AML-193 (cell line): Measurements from ENCODE around the gene PRELID3B.
A peak's percentile ranks its signal among the peaks of the same experiment; 100 is the strongest.

Experiments
- DNase-seq, 2 experiments: peaks; one replicate each; lab custom pipeline; 2025; lab: John Stamatoyannopoulos, UW

Gene PRELID3B

GRCh38 chr20:59042151-59042795 lies at the start of gene PRELID3B:
Gene PRELID3B (minus strand): TSS chr20:59042786. CDS start chr20:59042730, 56 bp downstream.
- DNase-seq = peak; percentile 29 to 35

- peak; percentile 60 to 68 for DNase-seq
Observed at GRCh38 chr20:59087829-59088433, 45.3 kb upstream of the PRELID3B start.

GRCh38 chr20:59086923-59087322 lies 44.3 kb upstream of the PRELID3B start:
- no peak for DNase-seq

- DNase-seq = no peak
Observed at GRCh38 chr20:59084041-59084850, 41.7 kb upstream of the PRELID3B start.

DNA sequence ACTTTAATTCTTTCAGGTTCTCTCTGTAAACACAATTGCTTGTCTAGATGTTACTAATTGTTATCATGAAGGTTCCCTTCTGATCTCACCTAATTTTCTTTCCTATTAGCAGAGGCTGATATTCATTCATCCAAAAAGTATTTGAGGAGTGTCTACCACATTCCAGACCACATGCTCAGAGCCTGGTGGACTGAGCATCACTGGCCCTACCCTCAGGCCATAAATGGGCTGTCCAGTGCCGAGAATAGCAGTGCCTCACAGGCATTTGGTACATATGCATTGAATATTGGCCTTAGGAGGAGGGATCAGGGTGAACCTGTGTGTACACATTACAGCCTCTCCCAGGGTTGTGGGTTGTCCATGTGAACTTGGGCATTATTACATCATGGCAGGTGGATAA lies 40.4 kb upstream of the PRELID3B start:
- DNase-seq = no peak

- DNase-seq = peak; percentile 16 to 24
Observed at GRCh38 chr20:59082077-59082740, 39.6 kb upstream of the PRELID3B start.

DNA sequence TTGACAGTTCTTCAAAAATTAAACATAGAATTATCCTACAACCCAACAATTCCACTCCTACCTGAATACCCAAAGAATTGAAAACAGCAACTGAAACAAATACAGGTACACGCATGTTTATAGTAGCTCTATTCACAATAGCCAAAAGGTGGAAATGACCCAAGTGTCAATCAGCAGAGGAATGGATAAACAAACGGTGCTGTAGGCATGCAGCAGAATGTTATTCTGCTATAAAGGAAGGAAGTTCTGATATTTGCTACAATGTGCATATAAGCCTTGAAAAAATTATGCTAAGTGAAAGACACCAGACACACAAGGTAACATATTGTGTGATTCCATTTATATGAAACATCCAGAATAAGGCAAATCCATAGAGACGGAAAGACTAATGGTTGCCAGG lies 38.5 kb upstream of the PRELID3B start:
- no peak for DNase-seq

GRCh38 chr20:59078231-59078630 lies 35.6 kb upstream of the PRELID3B start:
- no peak for DNase-seq

DNA sequence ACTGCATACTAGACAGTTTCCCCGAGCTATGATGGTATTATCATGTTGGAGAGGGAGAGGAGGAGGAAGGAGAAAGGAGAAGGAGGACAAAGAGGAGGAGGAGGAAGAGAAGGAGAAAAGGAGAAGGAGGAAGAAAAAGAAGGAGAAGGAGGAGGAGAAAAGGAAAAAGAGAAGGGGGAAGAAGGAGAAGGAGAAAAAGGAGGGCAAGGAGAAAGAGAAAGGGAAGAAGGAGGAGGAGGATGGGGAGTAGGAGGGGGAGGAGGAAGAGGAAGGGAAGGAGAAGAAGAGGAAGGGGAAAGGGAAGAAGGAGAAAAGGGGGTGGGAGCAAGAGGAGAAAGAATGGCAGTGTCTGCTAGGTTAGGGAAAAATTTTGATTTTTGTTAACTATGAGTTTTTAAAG lies 35.1 kb upstream of the PRELID3B start:
- DNase-seq = no peak

- DNase-seq = no peak
Observed at GRCh38 chr20:59075934-59076508, 33.4 kb upstream of the PRELID3B start.

- DNase-seq = no peak
Observed at GRCh38 chr20:59074456-59074855, 31.9 kb upstream of the PRELID3B start.

GRCh38 chr20:59073582-59073981 lies 31.0 kb upstream of the PRELID3B start:
- no peak for DNase-seq

GRCh38 chr20:59071216-59071615 lies 28.6 kb upstream of the PRELID3B start:
- no peak for DNase-seq

DNA sequence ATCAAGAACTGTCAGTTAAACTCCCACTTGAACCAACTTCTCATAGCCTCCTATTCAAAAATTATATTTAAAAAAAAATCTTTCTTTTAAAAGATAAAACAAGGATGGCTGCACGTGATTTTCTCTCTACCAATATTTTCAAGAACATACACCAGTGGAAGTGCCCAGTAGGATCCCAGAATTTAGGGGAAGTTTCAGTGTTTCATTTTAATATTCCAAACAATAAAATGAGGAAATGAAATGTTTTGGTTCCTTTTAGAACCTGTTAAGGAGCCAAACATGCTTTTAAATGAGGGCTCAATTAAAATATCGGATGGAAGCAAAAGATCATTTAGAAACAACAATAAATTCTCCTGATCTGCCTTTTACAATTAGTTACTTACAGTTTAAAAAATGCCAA lies 26.4 kb upstream of the PRELID3B start:
- no peak for DNase-seq

GRCh38 chr20:59068534-59068933 lies 25.9 kb upstream of the PRELID3B start:
- DNase-seq = no peak

- DNase-seq = no peak
Observed at GRCh38 chr20:59064214-59064722, 21.7 kb upstream of the PRELID3B start.

GRCh38 chr20:59063358-59064213 lies 21.0 kb upstream of the PRELID3B start:
- no peak for DNase-seq

DNA sequence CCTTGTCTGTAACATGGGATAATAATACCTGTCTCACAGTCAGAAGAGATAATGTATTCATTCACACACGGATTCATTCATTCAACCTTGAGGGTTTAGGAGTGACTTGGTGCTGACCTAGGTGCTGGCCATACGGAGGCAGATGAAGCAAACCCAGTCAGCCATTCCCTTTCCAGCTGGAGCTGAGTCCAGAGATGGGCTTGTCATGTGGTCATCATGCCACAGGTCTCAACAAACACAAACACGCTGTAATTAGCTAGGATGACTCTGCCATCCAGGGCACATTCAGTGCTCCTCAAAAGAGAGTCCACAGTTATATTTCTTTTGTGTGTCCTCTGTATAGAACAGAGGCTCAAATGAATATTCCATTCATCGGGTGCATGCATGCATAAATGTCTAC lies 19.5 kb upstream of the PRELID3B start:
- no peak for DNase-seq

- peak; percentile 50 to 66 for DNase-seq
Observed at GRCh38 chr20:59055302-59055701, 12.7 kb upstream of the PRELID3B start.

- no peak for DNase-seq
Observed at GRCh38 chr20:59051666-59052185, 9.1 kb upstream of the PRELID3B start.

DNA sequence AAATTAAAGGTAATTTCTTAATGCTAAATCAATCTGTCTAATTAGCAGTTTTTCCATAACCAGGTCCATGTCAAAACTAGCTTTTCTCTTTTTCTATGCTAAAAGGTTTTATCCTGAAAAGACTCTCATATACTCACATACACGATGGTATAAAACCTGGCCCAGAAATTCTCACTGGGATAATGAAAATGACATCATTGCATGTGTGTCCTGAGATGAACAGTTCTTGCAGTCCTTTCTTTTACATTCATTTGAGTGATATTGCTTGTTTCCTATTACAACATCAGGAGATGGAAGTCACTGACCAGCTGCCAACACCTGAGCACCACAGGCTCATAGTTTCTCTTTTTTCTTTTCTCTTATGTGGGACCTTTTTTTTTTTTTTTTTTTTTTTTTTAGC lies 7.9 kb upstream of the PRELID3B start:
- no peak for DNase-seq
